SK-N-SH treated with all-trans-retinoic acid at 6 μM for 48 hours (cell line): ENCODE data around the gene PGK1.
"Not testable (repeated sequence)": the region's sequence is repeated elsewhere in the genome, so short reads cannot be mapped to it uniquely, and the experiment has no call there.

Source experiments
- ATAC-seq: fragments of 200-7000 bp; cut with Tn5 transposase; 3 replicates; pipeline ENCODE4 v1.9.1; 2020; ENCODE audit warnings: mild to moderate bottlenecking, moderate library complexity
- ARNTL ChIP-seq: fragments of 450-650 bp; formaldehyde crosslinking; IDR thresholded peaks from 2 replicates; pipeline ENCODE4 v1.5.0; 2020; ENCODE audit warnings: low read depth, mild to moderate bottlenecking, moderate library complexity, borderline replicate concordance
- BACH2 ChIP-seq: fragments of 250-450 bp; sonication (Bioruptor Pico); IDR thresholded peaks from 2 replicates; pipeline ENCODE4 v1.9.0; 2021; ENCODE audit warnings: mild to moderate bottlenecking, borderline replicate concordance
- CSDC2 ChIP-seq: fragments of 250-450 bp; sonication (Bioruptor Pico); IDR thresholded peaks from 2 replicates; pipeline ENCODE4 v1.5.0; 2020; ENCODE audit warnings: mild to moderate bottlenecking, moderate library complexity
- ESRRG ChIP-seq: fragments of 250-450 bp; sonication (Bioruptor Pico); IDR thresholded peaks from 2 replicates; pipeline ENCODE4 v1.6.1; 2021; ENCODE audit warnings: mild to moderate bottlenecking
- ISL1 ChIP-seq: fragments of 250-450 bp; sonication (Bioruptor Pico); IDR thresholded peaks from 2 replicates; pipeline ENCODE4 v2.1.2; 2022; ENCODE audit warnings: mild to moderate bottlenecking, moderate library complexity
- OSR1 ChIP-seq: fragments of 250-450 bp; sonication (Bioruptor Pico); IDR thresholded peaks from 2 replicates; pipeline ENCODE4 v1.8.0; 2022; ENCODE audit warnings: moderate library complexity, mild to moderate bottlenecking, inconsistent platforms
- PPARA ChIP-seq: fragments of 250-450 bp; sonication (Bioruptor Pico); IDR thresholded peaks from 2 replicates; pipeline ENCODE4 v1.5.0; 2020; ENCODE audit warnings: mild to moderate bottlenecking, borderline replicate concordance
- SNAI2 ChIP-seq: fragments of 250-450 bp; sonication (Bioruptor Pico); IDR thresholded peaks from 2 replicates; pipeline ENCODE4 v1.5.0; 2020; ENCODE audit warnings: mild to moderate bottlenecking, moderate library complexity
- TCF4 ChIP-seq: fragments of 250-450 bp; sonication (Bioruptor Pico); IDR thresholded peaks from 2 replicates; pipeline ENCODE4 v1.8.0; 2021; ENCODE audit warnings: mild to moderate bottlenecking, moderate library complexity, borderline replicate concordance
- TOX ChIP-seq: fragments of 250-450 bp; sonication (Bioruptor Pico); IDR thresholded peaks from 2 replicates; pipeline ENCODE4 v1.8.0; 2021; ENCODE audit warnings: mild to moderate bottlenecking, moderate library complexity, borderline replicate concordance
- ZC3H10 ChIP-seq: fragments of 250-450 bp; sonication (Bioruptor Pico); IDR thresholded peaks from 2 replicates; pipeline ENCODE4 v1.5.1; 2021; ENCODE audit warnings: mild to moderate bottlenecking, moderate library complexity
- ZFP3 ChIP-seq: fragments of 250-450 bp; sonication (Bioruptor Pico); IDR thresholded peaks from 2 replicates; pipeline ENCODE4 v1.5.0; 2020; ENCODE audit warnings: mild to moderate bottlenecking, moderate library complexity
- ZFP30 ChIP-seq: fragments of 450-650 bp; formaldehyde crosslinking; IDR thresholded peaks from 2 replicates; pipeline ENCODE4 v1.5.0; 2022; ENCODE audit warnings: mild to moderate bottlenecking, moderate library complexity
- ZNF565 ChIP-seq: fragments of 450-650 bp; formaldehyde crosslinking; conservative IDR thresholded peaks from 2 replicates; pipeline ENCODE4 v1.5.0; 2020; ENCODE audit warnings: low read depth, mild to moderate bottlenecking, moderate library complexity
- ZNF8 ChIP-seq: fragments of 450-650 bp; formaldehyde crosslinking; IDR thresholded peaks from 2 replicates; pipeline ENCODE4 v1.5.0; 2020; ENCODE audit warnings: mild to moderate bottlenecking, moderate library complexity
- TF ChIP-seq, protein P1 (sequence below): fragments of 250-450 bp; sonication (Bioruptor Pico); IDR thresholded peaks from 2 replicates; pipeline ENCODE4 v1.5.1; 2021; ENCODE audit warnings: mild to moderate bottlenecking, moderate library complexity
- TF ChIP-seq, protein P2 (sequence below): fragments of 250-450 bp; sonication (Bioruptor Pico); IDR thresholded peaks from 2 replicates; pipeline ENCODE4 v1.5.1; 2020; ENCODE audit warnings: low read depth, mild to moderate bottlenecking, moderate library complexity
- TF ChIP-seq, protein P3 (sequence below): fragments of 250-450 bp; sonication (Bioruptor Pico); IDR thresholded peaks from 2 replicates; pipeline ENCODE4 v1.5.0; 2020; ENCODE audit warnings: mild to moderate bottlenecking, moderate library complexity
- TF ChIP-seq, protein P4 (sequence below): fragments of 250-450 bp; sonication (Bioruptor Pico); IDR thresholded peaks from 2 replicates; pipeline ENCODE4 v1.8.0; 2020; ENCODE audit warnings: mild to moderate bottlenecking, moderate library complexity, borderline replicate concordance
- TF ChIP-seq, protein P5 (sequence below): fragments of 250-450 bp; sonication (Bioruptor Pico); IDR thresholded peaks from 2 replicates; pipeline ENCODE4 v1.8.0; 2021; ENCODE audit warnings: low read depth, mild to moderate bottlenecking, moderate library complexity, borderline replicate concordance

The PGK1 gene

DNA sequence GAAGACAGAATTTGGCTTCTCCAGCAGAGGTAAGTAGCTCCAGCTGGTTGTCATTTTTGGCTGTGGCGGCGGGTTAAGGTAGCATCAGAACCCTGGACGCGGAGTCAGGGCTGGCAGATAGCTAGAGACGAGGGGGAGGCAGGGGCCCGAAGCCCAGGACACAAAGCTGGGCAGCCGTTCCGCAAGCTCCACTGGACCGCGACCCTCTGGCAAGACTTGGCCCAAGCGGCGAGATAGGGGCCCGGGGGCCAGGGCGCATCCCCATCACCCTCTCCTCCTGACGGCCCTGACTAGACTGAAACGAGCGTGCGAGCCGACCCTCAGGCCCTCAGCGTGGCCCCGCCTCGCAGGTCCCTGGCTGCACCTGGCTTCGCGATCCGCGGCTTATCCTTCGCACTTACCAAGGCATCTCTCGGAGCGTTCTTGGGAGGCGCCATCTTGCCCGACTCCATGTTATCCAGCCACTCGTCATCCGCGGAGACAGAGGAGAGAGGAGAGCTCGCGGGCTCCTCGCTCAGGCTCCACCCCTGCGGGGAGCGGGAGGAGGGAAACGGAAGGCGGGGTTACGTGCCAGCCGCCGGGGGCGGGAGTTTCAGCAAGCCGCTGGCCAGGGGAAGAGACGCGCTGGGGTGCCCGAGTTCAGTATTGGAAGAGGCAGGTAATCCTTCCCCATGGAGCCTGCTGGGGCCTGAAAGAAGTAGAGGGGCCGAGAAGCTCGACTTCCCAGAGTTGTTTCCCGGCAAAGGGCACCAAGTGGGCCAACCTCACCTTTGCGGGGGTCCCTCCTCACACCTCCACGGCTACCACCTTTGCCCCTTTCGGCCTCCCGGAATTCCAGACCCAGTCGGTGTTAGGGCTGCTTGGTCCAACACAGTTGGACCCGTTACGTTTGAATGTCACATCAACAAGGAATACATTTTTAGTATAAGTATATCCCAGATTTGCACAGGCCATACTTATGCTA, 35.4 kb downstream of the PGK1 start, which contains the start of gene TAF9B:
Gene TAF9B, minus strand, starts transcription at position 491 of the 964 bp plus-strand sequence. Its CDS starts 39 bp downstream, at position 452.
- peak; percentile 99 for ATAC-seq
- TF ChIP-seq, protein P1, sequence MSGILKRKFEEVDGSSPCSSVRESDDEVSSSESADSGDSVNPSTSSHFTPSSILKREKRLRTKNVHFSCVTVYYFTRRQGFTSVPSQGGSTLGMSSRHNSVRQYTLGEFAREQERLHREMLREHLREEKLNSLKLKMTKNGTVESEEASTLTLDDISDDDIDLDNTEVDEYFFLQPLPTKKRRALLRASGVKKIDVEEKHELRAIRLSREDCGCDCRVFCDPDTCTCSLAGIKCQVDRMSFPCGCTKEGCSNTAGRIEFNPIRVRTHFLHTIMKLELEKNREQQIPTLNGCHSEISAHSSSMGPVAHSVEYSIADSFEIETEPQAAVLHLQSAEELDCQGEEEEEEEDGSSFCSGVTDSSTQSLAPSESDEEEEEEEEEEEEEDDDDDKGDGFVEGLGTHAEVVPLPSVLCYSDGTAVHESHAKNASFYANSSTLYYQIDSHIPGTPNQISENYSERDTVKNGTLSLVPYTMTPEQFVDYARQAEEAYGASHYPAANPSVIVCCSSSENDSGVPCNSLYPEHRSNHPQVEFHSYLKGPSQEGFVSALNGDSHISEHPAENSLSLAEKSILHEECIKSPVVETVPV (CRISPR knock-in tag), result no peak
- TF ChIP-seq ZNF565 (CRISPR knock-in tag) (no peak), ISL1 (no peak), PPARA (CRISPR knock-in tag) (no peak), CSDC2 (CRISPR knock-in tag) (no peak), TOX (CRISPR knock-in tag) (no peak), ESRRG (CRISPR knock-in tag) (no peak), ZFP3 (CRISPR knock-in tag) (no peak), BACH2 (CRISPR knock-in tag) (no peak), ARNTL (no peak), TCF4 (CRISPR knock-in tag) (no peak), OSR1 (CRISPR knock-in tag) (no peak), ZNF8 (CRISPR knock-in tag) (no peak)
- TF ChIP-seq, protein P2, sequence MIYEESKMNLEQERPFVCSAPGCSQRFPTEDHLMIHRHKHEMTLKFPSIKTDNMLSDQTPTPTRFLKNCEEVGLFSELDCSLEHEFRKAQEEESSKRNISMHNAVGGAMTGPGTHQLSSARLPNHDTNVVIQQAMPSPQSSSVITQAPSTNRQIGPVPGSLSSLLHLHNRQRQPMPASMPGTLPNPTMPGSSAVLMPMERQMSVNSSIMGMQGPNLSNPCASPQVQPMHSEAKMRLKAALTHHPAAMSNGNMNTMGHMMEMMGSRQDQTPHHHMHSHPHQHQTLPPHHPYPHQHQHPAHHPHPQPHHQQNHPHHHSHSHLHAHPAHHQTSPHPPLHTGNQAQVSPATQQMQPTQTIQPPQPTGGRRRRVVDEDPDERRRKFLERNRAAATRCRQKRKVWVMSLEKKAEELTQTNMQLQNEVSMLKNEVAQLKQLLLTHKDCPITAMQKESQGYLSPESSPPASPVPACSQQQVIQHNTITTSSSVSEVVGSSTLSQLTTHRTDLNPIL (CRISPR knock-in tag), result no peak
- TF ChIP-seq, protein P3, sequence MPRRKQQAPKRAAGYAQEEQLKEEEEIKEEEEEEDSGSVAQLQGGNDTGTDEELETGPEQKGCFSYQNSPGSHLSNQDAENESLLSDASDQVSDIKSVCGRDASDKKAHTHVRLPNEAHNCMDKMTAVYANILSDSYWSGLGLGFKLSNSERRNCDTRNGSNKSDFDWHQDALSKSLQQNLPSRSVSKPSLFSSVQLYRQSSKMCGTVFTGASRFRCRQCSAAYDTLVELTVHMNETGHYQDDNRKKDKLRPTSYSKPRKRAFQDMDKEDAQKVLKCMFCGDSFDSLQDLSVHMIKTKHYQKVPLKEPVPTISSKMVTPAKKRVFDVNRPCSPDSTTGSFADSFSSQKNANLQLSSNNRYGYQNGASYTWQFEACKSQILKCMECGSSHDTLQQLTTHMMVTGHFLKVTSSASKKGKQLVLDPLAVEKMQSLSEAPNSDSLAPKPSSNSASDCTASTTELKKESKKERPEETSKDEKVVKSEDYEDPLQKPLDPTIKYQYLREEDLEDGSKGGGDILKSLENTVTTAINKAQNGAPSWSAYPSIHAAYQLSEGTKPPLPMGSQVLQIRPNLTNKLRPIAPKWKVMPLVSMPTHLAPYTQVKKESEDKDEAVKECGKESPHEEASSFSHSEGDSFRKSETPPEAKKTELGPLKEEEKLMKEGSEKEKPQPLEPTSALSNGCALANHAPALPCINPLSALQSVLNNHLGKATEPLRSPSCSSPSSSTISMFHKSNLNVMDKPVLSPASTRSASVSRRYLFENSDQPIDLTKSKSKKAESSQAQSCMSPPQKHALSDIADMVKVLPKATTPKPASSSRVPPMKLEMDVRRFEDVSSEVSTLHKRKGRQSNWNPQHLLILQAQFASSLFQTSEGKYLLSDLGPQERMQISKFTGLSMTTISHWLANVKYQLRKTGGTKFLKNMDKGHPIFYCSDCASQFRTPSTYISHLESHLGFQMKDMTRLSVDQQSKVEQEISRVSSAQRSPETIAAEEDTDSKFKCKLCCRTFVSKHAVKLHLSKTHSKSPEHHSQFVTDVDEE (CRISPR knock-in tag), result no peak
- TF ChIP-seq, protein P4, sequence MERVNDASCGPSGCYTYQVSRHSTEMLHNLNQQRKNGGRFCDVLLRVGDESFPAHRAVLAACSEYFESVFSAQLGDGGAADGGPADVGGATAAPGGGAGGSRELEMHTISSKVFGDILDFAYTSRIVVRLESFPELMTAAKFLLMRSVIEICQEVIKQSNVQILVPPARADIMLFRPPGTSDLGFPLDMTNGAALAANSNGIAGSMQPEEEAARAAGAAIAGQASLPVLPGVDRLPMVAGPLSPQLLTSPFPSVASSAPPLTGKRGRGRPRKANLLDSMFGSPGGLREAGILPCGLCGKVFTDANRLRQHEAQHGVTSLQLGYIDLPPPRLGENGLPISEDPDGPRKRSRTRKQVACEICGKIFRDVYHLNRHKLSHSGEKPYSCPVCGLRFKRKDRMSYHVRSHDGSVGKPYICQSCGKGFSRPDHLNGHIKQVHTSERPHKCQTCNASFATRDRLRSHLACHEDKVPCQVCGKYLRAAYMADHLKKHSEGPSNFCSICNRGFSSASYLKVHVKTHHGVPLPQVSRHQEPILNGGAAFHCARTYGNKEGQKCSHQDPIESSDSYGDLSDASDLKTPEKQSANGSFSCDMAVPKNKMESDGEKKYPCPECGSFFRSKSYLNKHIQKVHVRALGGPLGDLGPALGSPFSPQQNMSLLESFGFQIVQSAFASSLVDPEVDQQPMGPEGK (CRISPR knock-in tag), result no peak

DNA sequence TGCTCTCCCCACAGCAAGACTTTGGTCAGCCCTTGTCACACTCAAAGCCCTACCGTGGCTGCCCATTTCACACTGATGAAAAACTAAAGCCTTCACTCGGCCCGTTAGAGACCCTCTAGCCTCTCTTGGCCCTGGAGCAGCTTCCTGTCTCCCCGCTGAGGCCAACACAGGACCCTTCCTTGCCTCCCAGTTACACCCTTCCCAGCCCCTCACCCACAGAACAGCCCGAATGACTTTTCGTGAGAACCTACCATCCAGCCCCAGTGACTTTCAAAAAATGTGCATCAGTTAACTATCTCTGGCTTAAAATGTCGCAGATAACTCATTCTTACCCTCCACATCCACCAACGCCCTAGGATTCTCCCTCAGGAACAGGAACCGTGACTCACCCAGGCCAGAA, 36.2 kb downstream of the PGK1 start:
- no peak for ATAC-seq

DNA sequence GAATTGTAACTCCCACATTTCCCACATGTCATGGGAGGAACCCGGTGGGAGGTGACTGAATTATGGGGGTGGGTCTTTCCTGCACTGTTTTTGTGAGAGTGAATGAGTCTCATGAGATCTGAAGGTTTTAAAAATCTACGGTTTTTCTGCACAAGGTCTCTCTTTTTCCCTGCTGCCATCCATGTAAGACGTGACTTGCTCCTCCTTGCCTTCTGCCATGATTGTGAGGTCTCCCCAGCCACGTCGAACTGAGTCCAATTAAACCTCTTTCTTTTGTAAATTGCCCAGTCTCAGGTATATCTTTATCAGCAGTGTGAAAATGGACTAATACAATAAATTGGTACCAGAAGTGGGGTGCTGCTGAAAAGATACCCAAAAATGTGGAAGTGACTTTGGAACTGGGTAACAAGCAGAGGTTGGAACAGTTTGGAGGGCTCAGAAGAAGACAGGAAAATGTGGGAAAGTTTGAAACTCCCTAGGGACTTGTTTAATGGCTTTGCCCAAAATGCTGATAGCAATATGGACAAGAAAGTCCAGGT, 43.0 kb downstream of the PGK1 start:
- ATAC-seq, result not testable (repeated sequence)

More for the DNA sequence above, 36.2 kb downstream of the PGK1 start:
- no peak for TF ChIP-seq TOX (CRISPR knock-in tag)
- TF ChIP-seq ZFP3 (CRISPR knock-in tag), result no peak
- no peak for TF ChIP-seq SNAI2
- TF ChIP-seq, protein P2 (CRISPR knock-in tag), result no peak
- TF ChIP-seq ZNF8 (CRISPR knock-in tag), result no peak
- no peak for TF ChIP-seq PPARA (CRISPR knock-in tag)
- no peak for TF ChIP-seq ARNTL
- TF ChIP-seq, protein P5, sequence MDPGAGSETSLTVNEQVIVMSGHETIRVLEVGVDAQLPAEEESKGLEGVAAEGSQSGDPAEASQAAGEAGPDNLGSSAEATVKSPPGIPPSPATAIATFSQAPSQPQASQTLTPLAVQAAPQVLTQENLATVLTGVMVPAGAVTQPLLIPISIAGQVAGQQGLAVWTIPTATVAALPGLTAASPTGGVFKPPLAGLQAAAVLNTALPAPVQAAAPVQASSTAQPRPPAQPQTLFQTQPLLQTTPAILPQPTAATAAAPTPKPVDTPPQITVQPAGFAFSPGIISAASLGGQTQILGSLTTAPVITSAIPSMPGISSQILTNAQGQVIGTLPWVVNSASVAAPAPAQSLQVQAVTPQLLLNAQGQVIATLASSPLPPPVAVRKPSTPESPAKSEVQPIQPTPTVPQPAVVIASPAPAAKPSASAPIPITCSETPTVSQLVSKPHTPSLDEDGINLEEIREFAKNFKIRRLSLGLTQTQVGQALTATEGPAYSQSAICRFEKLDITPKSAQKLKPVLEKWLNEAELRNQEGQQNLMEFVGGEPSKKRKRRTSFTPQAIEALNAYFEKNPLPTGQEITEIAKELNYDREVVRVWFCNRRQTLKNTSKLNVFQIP (CRISPR knock-in tag), result no peak
- no peak for TF ChIP-seq ZC3H10 (CRISPR knock-in tag)
- TF ChIP-seq, protein P4 (CRISPR knock-in tag), result no peak
- no peak for TF ChIP-seq ISL1
- TF ChIP-seq TCF4 (CRISPR knock-in tag), result no peak
- no peak for TF ChIP-seq ESRRG (CRISPR knock-in tag)
- TF ChIP-seq ZFP30 (CRISPR knock-in tag), result no peak

DNA sequence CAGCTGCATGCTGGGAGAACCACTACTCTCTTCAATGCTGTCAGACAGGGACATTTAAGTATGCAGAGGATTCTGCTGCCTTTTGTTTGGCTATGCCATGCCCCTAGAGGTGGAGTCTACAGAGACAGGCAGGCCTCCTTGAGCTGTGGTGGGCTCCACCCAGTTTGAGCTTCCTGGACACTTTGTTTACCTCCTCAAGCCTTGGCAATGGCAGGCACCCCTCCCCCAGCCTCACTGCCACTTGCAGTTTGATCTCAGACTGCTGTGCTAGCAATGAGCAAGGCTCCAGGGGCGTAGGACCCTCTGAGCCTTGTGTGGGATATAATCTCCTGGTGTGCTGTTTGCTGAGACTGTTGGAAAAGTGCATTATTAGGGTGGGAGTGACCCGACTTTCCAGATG, 53.3 kb downstream of the PGK1 start:
- ATAC-seq, result not testable (repeated sequence)

DNA sequence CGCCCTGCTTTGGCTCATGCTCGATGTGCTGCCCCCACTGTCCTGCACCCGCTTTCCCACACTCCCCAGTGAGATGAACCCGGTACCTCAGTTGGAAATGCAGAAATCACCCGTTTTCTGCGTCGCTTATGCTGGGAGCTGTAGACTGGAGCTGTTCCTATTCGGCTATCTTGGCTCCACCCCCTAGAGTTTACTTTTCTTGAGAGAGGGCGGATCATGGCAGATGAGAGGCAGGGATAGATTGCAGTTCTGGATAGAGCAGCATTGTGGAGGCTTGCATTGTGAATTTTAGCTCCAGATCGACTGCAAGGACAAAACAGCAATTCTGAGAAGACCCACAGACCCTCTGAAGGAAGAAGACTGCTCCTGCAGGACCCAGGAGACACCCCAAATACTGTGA, 53.8 kb downstream of the PGK1 start:
- ATAC-seq, result 0 out of 3 replicates have a peak, but pooled peaks have one; percentile 24
